GM23338 (cell line): ENCODE results near the gene BICD2.

Source experiments
- CREB1 ChIP-seq: fragments of 250-450 bp; sonication (Bioruptor Pico); IDR thresholded peaks from 2 replicates; pipeline ENCODE4 v1.5.0; 2020; ENCODE audit warnings: low read depth, mild to moderate bottlenecking, moderate library complexity
- EZH2 ChIP-seq: fragments of 200-600 bp; sonication (generic); IDR thresholded peaks from one replicate; pipeline ENCODE4 v1.8.0; 2017; ENCODE audit warnings: antibody characterized with exemption, mild to moderate bottlenecking, low read depth; ENCODE audit not compliant: unreplicated experiment
- EZH2phosphoT487 ChIP-seq: fragments of 200-600 bp; sonication (generic); IDR thresholded peaks from one replicate; pipeline ENCODE4 v1.8.1; 2018; ENCODE audit warnings: antibody characterized with exemption; ENCODE audit not compliant: unreplicated experiment
- JUNB ChIP-seq: IDR thresholded peaks from one replicate; pipeline ENCODE4 v1.6.1; 2016; ENCODE audit warnings: antibody characterized with exemption; ENCODE audit not compliant: unreplicated experiment
- NANOG ChIP-seq: IDR thresholded peaks from 2 replicates; pipeline ENCODE4 v1.6.1; 2016; ENCODE audit warnings: antibody characterized with exemption, borderline replicate concordance
- POLR2AphosphoS5 ChIP-seq: IDR thresholded peaks from 2 replicates; pipeline ENCODE4 v1.6.1; 2016; ENCODE audit warnings: antibody characterized with exemption, low read depth
- ZNF114 ChIP-seq: fragments of 250-450 bp; sonication (Bioruptor Pico); IDR thresholded peaks from 2 replicates; pipeline ENCODE4 v1.5.0; 2020; ENCODE audit warnings: mild to moderate bottlenecking, moderate library complexity
- TF ChIP-seq, protein P1 (sequence below), 2 experiments: fragments of 200-600 bp in 1 of 2; sonication (generic) in 1 of 2; conservative IDR thresholded peaks; 2 replicates each; pipeline versions ENCODE4 v1.5.1 to v1.6.1; 2016 to 2017; ENCODE audit warnings: antibody characterized with exemption in 2 of 2, low read depth in 2 of 2, mild to moderate bottlenecking in 2 of 2, moderate library complexity in 1 of 2
- TF ChIP-seq, protein P2 (sequence below): IDR thresholded peaks from one replicate; pipeline ENCODE4 v1.6.1; 2018; ENCODE audit warnings: antibody characterized with exemption; ENCODE audit not compliant: unreplicated experiment
- TF ChIP-seq, protein P3 (sequence below): IDR thresholded peaks from 2 replicates; pipeline ENCODE4 v1.6.1; 2016; ENCODE audit warnings: antibody characterized with exemption

DNA sequence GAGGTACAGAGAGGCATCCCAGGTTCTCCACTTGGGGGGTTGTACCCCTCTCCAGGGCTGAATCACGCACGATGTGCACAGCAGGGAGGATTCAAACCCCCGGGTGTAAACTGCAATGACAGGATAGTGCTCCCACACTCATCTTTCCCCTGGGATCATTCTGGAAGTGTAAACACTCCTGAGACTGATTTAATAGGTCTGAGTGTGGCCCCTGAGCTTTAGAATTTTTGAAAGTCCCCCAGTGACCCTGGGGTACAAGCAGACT, 16.5 kb downstream of the BICD2 start:
- TF ChIP-seq, protein P1, sequence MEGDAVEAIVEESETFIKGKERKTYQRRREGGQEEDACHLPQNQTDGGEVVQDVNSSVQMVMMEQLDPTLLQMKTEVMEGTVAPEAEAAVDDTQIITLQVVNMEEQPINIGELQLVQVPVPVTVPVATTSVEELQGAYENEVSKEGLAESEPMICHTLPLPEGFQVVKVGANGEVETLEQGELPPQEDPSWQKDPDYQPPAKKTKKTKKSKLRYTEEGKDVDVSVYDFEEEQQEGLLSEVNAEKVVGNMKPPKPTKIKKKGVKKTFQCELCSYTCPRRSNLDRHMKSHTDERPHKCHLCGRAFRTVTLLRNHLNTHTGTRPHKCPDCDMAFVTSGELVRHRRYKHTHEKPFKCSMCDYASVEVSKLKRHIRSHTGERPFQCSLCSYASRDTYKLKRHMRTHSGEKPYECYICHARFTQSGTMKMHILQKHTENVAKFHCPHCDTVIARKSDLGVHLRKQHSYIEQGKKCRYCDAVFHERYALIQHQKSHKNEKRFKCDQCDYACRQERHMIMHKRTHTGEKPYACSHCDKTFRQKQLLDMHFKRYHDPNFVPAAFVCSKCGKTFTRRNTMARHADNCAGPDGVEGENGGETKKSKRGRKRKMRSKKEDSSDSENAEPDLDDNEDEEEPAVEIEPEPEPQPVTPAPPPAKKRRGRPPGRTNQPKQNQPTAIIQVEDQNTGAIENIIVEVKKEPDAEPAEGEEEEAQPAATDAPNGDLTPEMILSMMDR (conservative IDR thresholded peaks at IDR 0.05; ENCODE audit: low read depth in 2 of 2) = no peak
- TF ChIP-seq, protein P2, sequence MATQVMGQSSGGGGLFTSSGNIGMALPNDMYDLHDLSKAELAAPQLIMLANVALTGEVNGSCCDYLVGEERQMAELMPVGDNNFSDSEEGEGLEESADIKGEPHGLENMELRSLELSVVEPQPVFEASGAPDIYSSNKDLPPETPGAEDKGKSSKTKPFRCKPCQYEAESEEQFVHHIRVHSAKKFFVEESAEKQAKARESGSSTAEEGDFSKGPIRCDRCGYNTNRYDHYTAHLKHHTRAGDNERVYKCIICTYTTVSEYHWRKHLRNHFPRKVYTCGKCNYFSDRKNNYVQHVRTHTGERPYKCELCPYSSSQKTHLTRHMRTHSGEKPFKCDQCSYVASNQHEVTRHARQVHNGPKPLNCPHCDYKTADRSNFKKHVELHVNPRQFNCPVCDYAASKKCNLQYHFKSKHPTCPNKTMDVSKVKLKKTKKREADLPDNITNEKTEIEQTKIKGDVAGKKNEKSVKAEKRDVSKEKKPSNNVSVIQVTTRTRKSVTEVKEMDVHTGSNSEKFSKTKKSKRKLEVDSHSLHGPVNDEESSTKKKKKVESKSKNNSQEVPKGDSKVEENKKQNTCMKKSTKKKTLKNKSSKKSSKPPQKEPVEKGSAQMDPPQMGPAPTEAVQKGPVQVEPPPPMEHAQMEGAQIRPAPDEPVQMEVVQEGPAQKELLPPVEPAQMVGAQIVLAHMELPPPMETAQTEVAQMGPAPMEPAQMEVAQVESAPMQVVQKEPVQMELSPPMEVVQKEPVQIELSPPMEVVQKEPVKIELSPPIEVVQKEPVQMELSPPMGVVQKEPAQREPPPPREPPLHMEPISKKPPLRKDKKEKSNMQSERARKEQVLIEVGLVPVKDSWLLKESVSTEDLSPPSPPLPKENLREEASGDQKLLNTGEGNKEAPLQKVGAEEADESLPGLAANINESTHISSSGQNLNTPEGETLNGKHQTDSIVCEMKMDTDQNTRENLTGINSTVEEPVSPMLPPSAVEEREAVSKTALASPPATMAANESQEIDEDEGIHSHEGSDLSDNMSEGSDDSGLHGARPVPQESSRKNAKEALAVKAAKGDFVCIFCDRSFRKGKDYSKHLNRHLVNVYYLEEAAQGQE = no peak
- TF ChIP-seq POLR2AphosphoS5 = no peak
- no peak for TF ChIP-seq NANOG
- TF ChIP-seq EZH2 = no peak
- TF ChIP-seq CREB1 (CRISPR knock-in tag) = no peak
- no peak for TF ChIP-seq EZH2phosphoT487
- TF ChIP-seq JUNB = no peak
- TF ChIP-seq, protein P3, sequence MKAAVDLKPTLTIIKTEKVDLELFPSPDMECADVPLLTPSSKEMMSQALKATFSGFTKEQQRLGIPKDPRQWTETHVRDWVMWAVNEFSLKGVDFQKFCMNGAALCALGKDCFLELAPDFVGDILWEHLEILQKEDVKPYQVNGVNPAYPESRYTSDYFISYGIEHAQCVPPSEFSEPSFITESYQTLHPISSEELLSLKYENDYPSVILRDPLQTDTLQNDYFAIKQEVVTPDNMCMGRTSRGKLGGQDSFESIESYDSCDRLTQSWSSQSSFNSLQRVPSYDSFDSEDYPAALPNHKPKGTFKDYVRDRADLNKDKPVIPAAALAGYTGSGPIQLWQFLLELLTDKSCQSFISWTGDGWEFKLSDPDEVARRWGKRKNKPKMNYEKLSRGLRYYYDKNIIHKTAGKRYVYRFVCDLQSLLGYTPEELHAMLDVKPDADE = no peak
- TF ChIP-seq ZNF114 (CRISPR knock-in tag) = no peak
